Measurements from ENCODE around the gene GJA5. TPM values are rescaled to one million over a fixed set of nuclear protein-coding genes. Genes with fewer than 3 reads are reported as not detected.

Gene GJA5
- total RNA-seq, 1 experiment from 2014 or later: not detected

DNA sequence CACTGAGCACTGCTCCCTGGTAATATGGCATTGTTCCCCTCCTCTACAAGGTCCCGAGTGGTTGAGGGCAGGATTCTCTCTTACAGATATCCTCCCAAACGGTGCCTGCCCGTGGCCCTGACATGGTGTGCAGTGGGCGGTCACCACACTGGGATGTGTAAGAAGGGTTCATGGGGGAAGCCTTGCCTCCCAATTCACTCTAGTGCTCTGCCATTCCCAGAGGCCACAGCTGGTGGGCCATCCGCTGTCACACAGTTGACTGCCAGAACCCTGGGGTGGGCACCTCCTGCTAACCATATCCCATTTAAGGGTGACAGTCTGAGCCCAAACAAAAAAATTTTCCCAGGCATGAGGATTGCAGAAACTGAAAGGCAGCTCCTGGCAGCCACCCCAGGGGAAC, 9.1 kb downstream of the GJA5 start:
- Histone ChIP-seq H3K4me3 (ENCODE audit: low read depth in 2 of 2, low read length in 2 of 2) (no peak overlapping the region), H3K27ac (ENCODE audit: low read length) (no peak overlapping the region), H3K27me3 (ENCODE audit: control insufficient read depth, insufficient read depth, low read length) (no peaks in the 10 kb centered on the region), H3K9me3 (ENCODE audit: control insufficient read depth, insufficient read depth, low read depth, low read length) (no peaks in the 10 kb centered on the region), H3K36me3 (ENCODE audit: control insufficient read depth, insufficient read depth, low read length) (no peaks in the 10 kb centered on the region), H3K4me1 (ENCODE audit: control insufficient read depth, insufficient read depth, low read length) (no peaks in the 10 kb centered on the region)
- intact Hi-C loops (cut with micrococcal nuclease; ENCODE audit: unreplicated experiment) (no loop called here), in situ Hi-C loops (cut with HindIII; ENCODE audit: low pct_unique_long_range_greater_than_20kb, low sequenced_read_pairs) (no loop called here)
- ATAC-seq (no peak), DNase-seq (ENCODE audit: low read depth, low spot score) (no peak)
- TF ChIP-seq, protein P1, sequence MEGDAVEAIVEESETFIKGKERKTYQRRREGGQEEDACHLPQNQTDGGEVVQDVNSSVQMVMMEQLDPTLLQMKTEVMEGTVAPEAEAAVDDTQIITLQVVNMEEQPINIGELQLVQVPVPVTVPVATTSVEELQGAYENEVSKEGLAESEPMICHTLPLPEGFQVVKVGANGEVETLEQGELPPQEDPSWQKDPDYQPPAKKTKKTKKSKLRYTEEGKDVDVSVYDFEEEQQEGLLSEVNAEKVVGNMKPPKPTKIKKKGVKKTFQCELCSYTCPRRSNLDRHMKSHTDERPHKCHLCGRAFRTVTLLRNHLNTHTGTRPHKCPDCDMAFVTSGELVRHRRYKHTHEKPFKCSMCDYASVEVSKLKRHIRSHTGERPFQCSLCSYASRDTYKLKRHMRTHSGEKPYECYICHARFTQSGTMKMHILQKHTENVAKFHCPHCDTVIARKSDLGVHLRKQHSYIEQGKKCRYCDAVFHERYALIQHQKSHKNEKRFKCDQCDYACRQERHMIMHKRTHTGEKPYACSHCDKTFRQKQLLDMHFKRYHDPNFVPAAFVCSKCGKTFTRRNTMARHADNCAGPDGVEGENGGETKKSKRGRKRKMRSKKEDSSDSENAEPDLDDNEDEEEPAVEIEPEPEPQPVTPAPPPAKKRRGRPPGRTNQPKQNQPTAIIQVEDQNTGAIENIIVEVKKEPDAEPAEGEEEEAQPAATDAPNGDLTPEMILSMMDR (IDR thresholded peaks at IDR 0.05): no peak
- TF ChIP-seq POLR2AphosphoS5 (IDR thresholded peaks at IDR 0.05; ENCODE audit: low read depth, low read length) (no peak), TCF7L2 (IDR thresholded peaks at IDR 0.05; ENCODE audit: low read depth, low read length) (no peak), SIN3A (IDR thresholded peaks at IDR 0.05; ENCODE audit: borderline replicate concordance, insufficient read depth, low read depth, low read length) (no peak)
- TF ChIP-seq, protein P2, sequence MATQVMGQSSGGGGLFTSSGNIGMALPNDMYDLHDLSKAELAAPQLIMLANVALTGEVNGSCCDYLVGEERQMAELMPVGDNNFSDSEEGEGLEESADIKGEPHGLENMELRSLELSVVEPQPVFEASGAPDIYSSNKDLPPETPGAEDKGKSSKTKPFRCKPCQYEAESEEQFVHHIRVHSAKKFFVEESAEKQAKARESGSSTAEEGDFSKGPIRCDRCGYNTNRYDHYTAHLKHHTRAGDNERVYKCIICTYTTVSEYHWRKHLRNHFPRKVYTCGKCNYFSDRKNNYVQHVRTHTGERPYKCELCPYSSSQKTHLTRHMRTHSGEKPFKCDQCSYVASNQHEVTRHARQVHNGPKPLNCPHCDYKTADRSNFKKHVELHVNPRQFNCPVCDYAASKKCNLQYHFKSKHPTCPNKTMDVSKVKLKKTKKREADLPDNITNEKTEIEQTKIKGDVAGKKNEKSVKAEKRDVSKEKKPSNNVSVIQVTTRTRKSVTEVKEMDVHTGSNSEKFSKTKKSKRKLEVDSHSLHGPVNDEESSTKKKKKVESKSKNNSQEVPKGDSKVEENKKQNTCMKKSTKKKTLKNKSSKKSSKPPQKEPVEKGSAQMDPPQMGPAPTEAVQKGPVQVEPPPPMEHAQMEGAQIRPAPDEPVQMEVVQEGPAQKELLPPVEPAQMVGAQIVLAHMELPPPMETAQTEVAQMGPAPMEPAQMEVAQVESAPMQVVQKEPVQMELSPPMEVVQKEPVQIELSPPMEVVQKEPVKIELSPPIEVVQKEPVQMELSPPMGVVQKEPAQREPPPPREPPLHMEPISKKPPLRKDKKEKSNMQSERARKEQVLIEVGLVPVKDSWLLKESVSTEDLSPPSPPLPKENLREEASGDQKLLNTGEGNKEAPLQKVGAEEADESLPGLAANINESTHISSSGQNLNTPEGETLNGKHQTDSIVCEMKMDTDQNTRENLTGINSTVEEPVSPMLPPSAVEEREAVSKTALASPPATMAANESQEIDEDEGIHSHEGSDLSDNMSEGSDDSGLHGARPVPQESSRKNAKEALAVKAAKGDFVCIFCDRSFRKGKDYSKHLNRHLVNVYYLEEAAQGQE (IDR thresholded peaks at IDR 0.05; ENCODE audit: insufficient read depth in 1 of 2, low read depth in 2 of 2, low read length in 1 of 2): no peak
- no TSS peak for BruUV-seq (replicated peaks)
- ChIA-PET POLR2A (no interaction called here), CTCF (interaction anchor here (0.6 kb wide), 1 partner anchor 191 kb away, joined by 3 read pairs; no protein-coding TSS in a partner anchor)

DNA sequence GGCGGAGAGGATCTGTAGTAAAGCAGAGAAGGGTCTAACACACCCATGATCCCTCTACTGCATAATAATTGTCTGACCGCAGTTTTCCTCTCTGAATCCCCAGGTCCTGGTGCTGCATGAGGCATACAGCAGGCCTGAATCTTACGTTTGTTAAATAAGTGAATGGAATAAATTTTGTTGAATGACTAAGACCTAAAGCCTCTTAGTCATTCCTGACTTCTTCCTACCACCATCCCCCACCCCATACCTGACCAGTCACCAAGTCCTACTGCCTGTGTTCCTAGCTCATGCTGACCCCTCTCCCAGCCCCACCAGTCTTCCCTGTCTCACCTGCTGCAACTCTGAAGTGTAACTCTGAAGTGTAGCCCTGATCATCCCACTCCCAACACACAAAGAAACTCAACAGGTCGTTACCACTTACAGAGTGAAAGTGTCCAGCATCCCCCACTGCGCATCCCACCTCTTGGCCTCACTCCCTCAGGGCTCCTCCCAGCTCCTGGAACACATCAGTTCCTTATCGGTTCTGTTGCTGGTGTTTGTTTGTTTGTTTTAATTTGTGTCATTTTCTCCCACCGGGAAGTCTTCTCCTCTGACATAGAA, 9.7 kb downstream of the GJA5 start:
- intact Hi-C loops (cut with micrococcal nuclease; ENCODE audit: unreplicated experiment): no loop called here
- BruUV-seq (replicated peaks): no TSS peak

More for the DNA sequence above, 9.7 kb downstream of the GJA5 start:
- H3K9me3 ChIP-seq (ENCODE audit: control insufficient read depth, insufficient read depth, low read depth, low read length): no peaks in the 10 kb centered on the region
- CTCF ChIA-PET: interaction anchor here (0.6 kb wide), 1 partner anchor 191 kb away, joined by 3 read pairs; no protein-coding TSS in a partner anchor
- no peak for TF ChIP-seq TCF7L2 (IDR thresholded peaks at IDR 0.05; ENCODE audit: low read depth, low read length)
- TF ChIP-seq, protein P2 (IDR thresholded peaks at IDR 0.05; ENCODE audit: insufficient read depth in 1 of 2, low read depth in 2 of 2, low read length in 1 of 2): no peak
- TF ChIP-seq POLR2AphosphoS5 (IDR thresholded peaks at IDR 0.05; ENCODE audit: low read depth, low read length): no peak
- TF ChIP-seq, protein P1 (IDR thresholded peaks at IDR 0.05): no peak
- no peak for TF ChIP-seq SIN3A (IDR thresholded peaks at IDR 0.05; ENCODE audit: borderline replicate concordance, insufficient read depth, low read depth, low read length)
- H3K4me3 ChIP-seq (ENCODE audit: low read depth in 2 of 2, low read length in 2 of 2): no peak overlapping the region
- no peaks in the 10 kb centered on the region for H3K36me3 ChIP-seq (ENCODE audit: control insufficient read depth, insufficient read depth, low read length)
- no peak overlapping the region for H3K27ac ChIP-seq (ENCODE audit: low read length)
- in situ Hi-C loops (cut with HindIII; ENCODE audit: low pct_unique_long_range_greater_than_20kb, low sequenced_read_pairs): no loop called here
- DNase-seq (ENCODE audit: low read depth, low spot score) (no peak), ATAC-seq (no peak)
- POLR2A ChIA-PET: no interaction called here
- no peaks in the 10 kb centered on the region for H3K4me1 ChIP-seq (ENCODE audit: control insufficient read depth, insufficient read depth, low read length)
- H3K27me3 ChIP-seq (ENCODE audit: control insufficient read depth, insufficient read depth, low read length): no peaks in the 10 kb centered on the region; the same call in 1 of the 2 replicates

Measured in Panc1 (cell line).